ENCODE measurements around the gene PTPRN2. TPM values are rescaled to one million over a fixed set of nuclear protein-coding genes. Genes with fewer than 3 reads are reported as not detected.

The PTPRN2 gene
- total RNA-seq, 2 donors from 2014 or later = 26.1 to 55.5 TPM

GRCh38 chr7:158519633-158520174 is 67.9 kb downstream of the PTPRN2 start:
- TF ChIP-seq CTCF (IDR thresholded peaks at IDR 0.05) (no peak), POLR2AphosphoS5 (IDR thresholded peaks at IDR 0.05) (no peak), POLR2A (IDR thresholded peaks at IDR 0.05) (no peak)
- Histone ChIP-seq H3K4me1 (replicated peaks) (no peaks in the 10 kb centered on the region), H3K27me3 (replicated peaks; ENCODE audit: insufficient read depth) (no peaks in the 10 kb centered on the region), H3K9me3 (no peaks in the 10 kb centered on the region), H3K4me3 (no peak overlapping the region), H3K27ac (no peak overlapping the region), H3K36me3 (no peaks in the 10 kb centered on the region)
- DNase-seq (ENCODE audit: low spot score) = no peak
- 69% methylated on average over 4 of the region's 4 CpGs for WGBS
- intact Hi-C loops (cut with DNase I) = no loop called here

- Histone ChIP-seq H3K4me3 (no peak overlapping the region), H3K27me3 (replicated peaks; ENCODE audit: insufficient read depth) (no peaks in the 10 kb centered on the region), H3K36me3 (no peaks in the 10 kb centered on the region), H3K4me1 (replicated peaks) (no peaks in the 10 kb centered on the region), H3K9me3 (no peaks in the 10 kb centered on the region), H3K27ac (no peak overlapping the region)
- DNase-seq (ENCODE audit: low spot score) = no peak
- WGBS = 55% methylated on average over 7 of the region's 7 CpGs
- intact Hi-C loops (cut with DNase I) = no loop called here
- TF ChIP-seq POLR2A (IDR thresholded peaks at IDR 0.05) (no peak), POLR2AphosphoS5 (IDR thresholded peaks at IDR 0.05) (no peak), CTCF (IDR thresholded peaks at IDR 0.05) (no peak)
These were observed 68.5 kb downstream of the PTPRN2 start for GRCh38 chr7:158518980-158519632.

- no peaks in the 10 kb centered on the region for H3K4me1 ChIP-seq (replicated peaks)
- intact Hi-C loops (cut with DNase I) = no loop called here
- H3K9me3 ChIP-seq = no peaks in the 10 kb centered on the region
- 93% methylated on average over 4 of the region's 4 CpGs for WGBS
- H3K36me3 ChIP-seq = no peaks in the 10 kb centered on the region
- H3K4me3 ChIP-seq = no peak overlapping the region
- DNase-seq (ENCODE audit: low spot score) = no peak
- TF ChIP-seq POLR2A (IDR thresholded peaks at IDR 0.05) (no peak), CTCF (IDR thresholded peaks at IDR 0.05) (no peak), POLR2AphosphoS5 (IDR thresholded peaks at IDR 0.05) (no peak)
- H3K27me3 ChIP-seq (replicated peaks; ENCODE audit: insufficient read depth) = no peaks in the 10 kb centered on the region
- no peak overlapping the region for H3K27ac ChIP-seq
These were observed 70.1 kb downstream of the PTPRN2 start for GRCh38 chr7:158517571-158517970.

- intact Hi-C loops (cut with DNase I) = no loop called here
- no peak for DNase-seq (ENCODE audit: low spot score)
- no peaks in the 10 kb centered on the region for H3K4me1 ChIP-seq (replicated peaks)
- no peak overlapping the region for H3K4me3 ChIP-seq
- H3K27me3 ChIP-seq (replicated peaks; ENCODE audit: insufficient read depth) = no peaks in the 10 kb centered on the region
- H3K27ac ChIP-seq = no peak overlapping the region
- 87% methylated on average over 11 of the region's 11 CpGs for WGBS
- no peaks in the 10 kb centered on the region for H3K9me3 ChIP-seq
- no peaks in the 10 kb centered on the region for H3K36me3 ChIP-seq
- TF ChIP-seq POLR2AphosphoS5 (IDR thresholded peaks at IDR 0.05) = no peak
- no peak for TF ChIP-seq CTCF (IDR thresholded peaks at IDR 0.05)
- no peak for TF ChIP-seq POLR2A (IDR thresholded peaks at IDR 0.05)
These were observed 70.6 kb downstream of the PTPRN2 start for GRCh38 chr7:158517072-158517471.

GRCh38 chr7:158516524-158516923 is 71.1 kb downstream of the PTPRN2 start:
- Histone ChIP-seq H3K27ac (no peak overlapping the region), H3K9me3 (no peaks in the 10 kb centered on the region), H3K4me3 (no peak overlapping the region), H3K27me3 (replicated peaks; ENCODE audit: insufficient read depth) (no peaks in the 10 kb centered on the region), H3K4me1 (replicated peaks) (no peaks in the 10 kb centered on the region), H3K36me3 (no peaks in the 10 kb centered on the region)
- intact Hi-C loops (cut with DNase I) = no loop called here
- TF ChIP-seq POLR2AphosphoS5 (IDR thresholded peaks at IDR 0.05) (no peak), POLR2A (IDR thresholded peaks at IDR 0.05) (no peak), CTCF (IDR thresholded peaks at IDR 0.05) (no peak)
- WGBS = 81% methylated on average over 2 of the region's 2 CpGs
- no peak for DNase-seq (ENCODE audit: low spot score)
